A204.1 (cell line): Measurements from ENCODE around the gene MRPL40.

Source experiments
- FAIRE-seq: peaks from 2 replicates; lab custom pipeline; 2012; peaks lifted over from hg19 to GRCh38; lab: Jason Lieb, UNC

Gene MRPL40

GRCh38 chr22:19432133-19432851, at the start of gene MRPL40:
Gene MRPL40 (plus strand): TSS chr22:19432545. CDS start chr22:19432555, 10 bp downstream.
- no peak for FAIRE-seq

- no peak for FAIRE-seq
Measured at GRCh38 chr22:19383292-19383691, 49.1 kb upstream of the MRPL40 start.

GRCh38 chr22:19385221-19385906, 47.0 kb upstream of the MRPL40 start:
- FAIRE-seq, result no peak

- no peak for FAIRE-seq
Measured at GRCh38 chr22:19386248-19386647, 46.1 kb upstream of the MRPL40 start.

GRCh38 chr22:19387038-19387437, 45.3 kb upstream of the MRPL40 start:
- no peak for FAIRE-seq

GRCh38 chr22:19387575-19387974, 44.8 kb upstream of the MRPL40 start:
- no peak for FAIRE-seq

GRCh38 chr22:19393704-19394103, 38.6 kb upstream of the MRPL40 start:
- no peak for FAIRE-seq

GRCh38 chr22:19394274-19395050, 37.9 kb upstream of the MRPL40 start:
- no peak for FAIRE-seq

GRCh38 chr22:19395276-19395675, 37.1 kb upstream of the MRPL40 start:
- no peak for FAIRE-seq

GRCh38 chr22:19396561-19396933, 35.8 kb upstream of the MRPL40 start:
- FAIRE-seq, result no peak

- no peak for FAIRE-seq
Measured at GRCh38 chr22:19396934-19397733, 35.2 kb upstream of the MRPL40 start.

GRCh38 chr22:19397734-19398104, 34.6 kb upstream of the MRPL40 start:
- FAIRE-seq, result no peak

- no peak for FAIRE-seq
Measured at GRCh38 chr22:19398206-19398605, 34.1 kb upstream of the MRPL40 start.

- FAIRE-seq, result no peak
Measured at GRCh38 chr22:19398652-19399051, 33.7 kb upstream of the MRPL40 start.

- FAIRE-seq, result no peak
Measured at GRCh38 chr22:19400881-19401280, 31.5 kb upstream of the MRPL40 start.

- FAIRE-seq, result no peak
Measured at GRCh38 chr22:19401483-19401882, 30.9 kb upstream of the MRPL40 start.

GRCh38 chr22:19402642-19403191, 29.6 kb upstream of the MRPL40 start:
- FAIRE-seq, result no peak

GRCh38 chr22:19404676-19405075, 27.7 kb upstream of the MRPL40 start:
- FAIRE-seq, result no peak

GRCh38 chr22:19405133-19405532, 27.2 kb upstream of the MRPL40 start:
- FAIRE-seq, result no peak

GRCh38 chr22:19405652-19406051, 26.7 kb upstream of the MRPL40 start:
- no peak for FAIRE-seq

- FAIRE-seq, result no peak
Measured at GRCh38 chr22:19406281-19406811, 26.0 kb upstream of the MRPL40 start.

GRCh38 chr22:19406846-19407245, 25.5 kb upstream of the MRPL40 start:
- no peak for FAIRE-seq
